Jurkat, Clone E6-1 (cell line): ENCODE results near the gene KCNH1.

Experiments
- DNase-seq: peaks from one replicate; pipeline ENCODE4 v3.0.0-alpha.2; 2011; ENCODE audit warnings: low read depth, low spot score
- H3K4me3 ChIP-seq: 2 replicates; pipeline ENCODE4 v1.5.1; 2011; ENCODE audit warnings: mild to moderate bottlenecking, low read length, control low read depth, moderate library complexity

Gene KCNH1

DNA sequence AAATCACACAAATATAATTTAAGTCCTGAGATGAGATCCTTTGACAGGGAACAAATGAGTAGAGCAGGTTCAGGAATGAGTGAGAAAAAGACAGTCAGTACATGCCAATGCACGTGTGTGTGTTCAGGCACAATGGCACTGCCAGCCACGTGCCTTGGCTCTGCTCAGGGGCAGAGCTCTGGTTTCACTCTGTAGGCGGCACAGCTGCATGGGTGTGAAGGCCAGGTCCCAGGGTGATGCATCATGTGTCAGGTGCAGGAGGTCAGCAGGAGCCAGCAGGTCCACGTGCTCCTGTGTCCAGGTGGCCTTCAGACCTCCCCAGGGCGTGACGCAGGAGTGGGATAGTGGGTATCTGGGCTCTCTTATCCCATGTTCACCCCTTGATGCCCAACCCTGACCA is 386.1 kb downstream of the KCNH1 start:
- DNase-seq = no peak
- no peak overlapping the region for H3K4me3 ChIP-seq

DNA sequence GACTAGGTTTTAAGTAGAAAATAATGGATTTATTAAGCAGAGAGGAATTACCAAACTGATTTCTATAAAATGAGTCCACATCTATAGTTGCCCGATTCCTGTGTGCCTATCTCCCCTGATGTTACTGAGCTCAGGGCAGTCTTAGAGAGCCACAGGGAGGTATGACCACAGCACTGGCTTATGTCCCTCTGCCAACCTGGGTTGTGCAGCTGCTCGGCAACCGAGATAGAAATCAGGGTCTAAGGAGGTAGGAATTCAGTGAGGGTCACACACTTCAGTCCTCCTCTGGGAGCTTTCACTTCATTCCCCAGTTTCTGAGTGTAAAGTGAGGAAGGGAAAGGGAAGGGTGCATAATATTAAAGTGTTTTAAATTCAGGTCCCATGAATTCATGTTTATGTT is 386.8 kb downstream of the KCNH1 start:
- no peak for DNase-seq
- H3K4me3 ChIP-seq = no peak overlapping the region

DNA sequence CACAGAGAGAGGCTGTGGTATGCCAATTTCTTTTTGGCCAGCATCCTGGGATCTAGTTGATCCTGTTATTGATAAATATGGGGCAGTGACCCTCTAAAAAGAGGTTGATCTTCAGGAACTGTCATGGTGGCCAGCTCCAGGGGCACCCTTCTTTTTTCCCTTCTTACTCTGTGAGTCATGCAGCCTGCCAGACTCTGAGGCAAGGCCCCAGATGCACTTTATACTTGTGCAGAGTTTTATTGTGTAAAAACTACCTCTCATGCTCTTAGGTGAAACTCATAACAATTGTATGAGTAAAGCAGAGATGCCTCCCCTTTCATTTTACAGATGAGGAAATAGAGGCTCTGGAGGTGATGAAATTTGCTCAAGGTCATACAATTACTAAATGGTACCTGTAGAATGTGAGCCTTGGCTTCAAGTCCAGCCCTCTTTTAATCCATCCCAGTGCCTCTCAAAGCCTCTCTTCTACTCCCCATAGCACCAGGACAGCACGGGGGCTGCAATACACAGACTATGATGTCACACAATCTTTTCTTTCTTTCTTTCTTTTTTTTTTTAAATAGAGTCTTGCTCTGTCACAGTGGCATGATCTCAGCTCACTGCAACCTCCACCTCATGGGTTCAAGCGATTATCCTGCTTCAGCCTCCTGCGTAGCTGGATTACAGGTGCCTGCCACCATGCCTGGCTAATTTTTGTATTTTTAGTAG is 387.8 kb downstream of the KCNH1 start:
- DNase-seq = no peak

DNA sequence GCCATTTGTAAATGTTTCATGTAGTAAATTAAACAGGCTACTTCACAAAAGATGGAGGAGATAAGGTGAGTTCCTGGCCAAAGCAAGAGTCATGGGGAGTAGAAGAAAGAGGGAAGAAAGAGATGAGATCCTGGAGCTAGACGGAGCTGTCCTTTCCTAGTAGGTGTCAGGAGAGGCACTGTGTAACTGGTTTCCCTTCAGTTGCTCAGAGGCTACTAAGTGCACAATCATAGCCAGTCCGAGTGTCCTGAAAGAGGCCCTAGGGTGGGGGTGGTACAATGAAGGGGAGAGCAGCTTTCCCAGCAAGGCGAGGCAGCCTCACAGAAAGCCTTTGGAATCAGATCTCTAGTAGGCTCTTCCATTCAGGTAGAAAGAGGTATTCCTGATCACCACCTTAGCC is 390.9 kb downstream of the KCNH1 start:
- no peak for DNase-seq
- H3K4me3 ChIP-seq = no peak overlapping the region

More for the DNA sequence above, 387.8 kb downstream of the KCNH1 start:
- no peak overlapping the region for H3K4me3 ChIP-seq

DNA sequence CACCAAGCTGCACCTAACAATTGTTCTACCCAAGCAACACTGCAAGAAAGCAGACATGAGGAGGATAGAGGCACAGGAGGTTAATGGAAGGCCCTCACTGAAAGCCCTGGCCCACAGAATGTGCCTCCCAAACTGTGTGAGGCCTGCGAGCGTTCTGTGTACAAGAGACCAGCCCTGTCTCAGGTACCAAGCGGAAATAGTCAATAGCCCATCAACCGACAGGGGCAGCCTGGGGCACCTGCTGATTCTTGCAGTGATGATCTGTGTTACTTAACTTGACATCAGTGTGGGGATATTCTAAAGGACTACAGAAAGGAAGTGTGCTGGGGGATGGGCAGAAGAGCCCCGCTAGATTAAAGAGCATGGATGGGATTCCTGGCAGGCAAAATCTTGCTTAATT is 392.4 kb downstream of the KCNH1 start:
- H3K4me3 ChIP-seq = no peak overlapping the region
- no peak for DNase-seq

DNA sequence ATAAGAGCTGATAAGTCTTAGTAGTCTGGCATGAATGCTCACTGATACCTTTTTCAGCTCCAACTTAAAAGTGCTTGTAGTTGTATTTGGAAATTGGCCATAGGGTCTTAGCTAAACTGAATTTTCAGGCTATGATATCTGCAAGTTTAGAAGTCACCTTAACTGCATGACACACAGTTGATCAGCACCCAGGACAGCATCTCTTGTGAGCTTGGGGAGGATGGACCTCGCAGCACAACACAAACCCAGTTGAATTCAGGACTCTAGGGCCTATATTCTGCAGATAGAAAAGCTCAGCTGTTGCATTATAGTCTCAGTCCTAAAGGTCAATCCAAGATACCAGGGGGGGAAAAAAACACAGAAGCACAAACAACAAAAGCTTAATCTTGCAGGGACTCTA is 394.3 kb downstream of the KCNH1 start:
- peak; percentile 11 for DNase-seq
- no peak overlapping the region for H3K4me3 ChIP-seq

DNA sequence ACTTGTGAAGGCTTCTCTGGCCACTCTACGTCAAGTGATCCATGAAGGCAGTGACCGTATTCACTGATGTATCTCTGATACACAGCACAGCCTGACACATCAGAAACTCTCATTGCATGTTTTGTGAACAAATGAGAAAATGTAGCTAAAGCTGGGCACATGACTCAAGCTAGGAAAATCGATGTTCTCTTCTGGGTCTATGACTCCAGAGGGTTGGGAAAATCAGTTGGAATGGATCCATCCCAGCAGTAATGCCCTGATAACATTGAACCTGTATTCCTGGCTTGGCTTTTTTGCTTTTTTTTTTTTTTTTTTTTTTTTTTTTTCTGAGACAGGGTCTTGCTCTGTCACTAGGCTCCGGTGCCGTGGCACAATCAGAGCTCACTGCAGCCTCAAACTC is 395.7 kb downstream of the KCNH1 start:
- H3K4me3 ChIP-seq = no peak overlapping the region
- DNase-seq = no peak

DNA sequence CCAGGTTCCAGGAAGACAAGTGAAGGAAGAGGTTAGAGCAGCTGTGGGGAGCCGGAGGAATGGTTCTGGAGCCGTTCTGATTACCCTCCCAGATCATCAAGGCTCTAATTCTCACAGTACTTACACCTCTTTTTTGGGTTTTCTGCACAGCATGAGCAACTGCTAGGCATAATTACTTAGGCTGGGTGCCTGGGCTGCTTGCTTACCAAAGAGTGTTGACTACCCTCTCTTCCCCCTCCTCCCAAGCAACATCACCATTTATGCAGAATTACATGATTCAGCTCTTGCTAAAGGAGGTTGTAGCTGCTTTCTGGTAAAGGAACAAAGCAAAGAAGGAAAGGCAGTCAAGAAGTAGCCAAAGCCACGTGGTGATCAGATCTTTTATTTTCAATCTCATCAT is 397.2 kb downstream of the KCNH1 start:
- no peak for DNase-seq
- no peak overlapping the region for H3K4me3 ChIP-seq

DNA sequence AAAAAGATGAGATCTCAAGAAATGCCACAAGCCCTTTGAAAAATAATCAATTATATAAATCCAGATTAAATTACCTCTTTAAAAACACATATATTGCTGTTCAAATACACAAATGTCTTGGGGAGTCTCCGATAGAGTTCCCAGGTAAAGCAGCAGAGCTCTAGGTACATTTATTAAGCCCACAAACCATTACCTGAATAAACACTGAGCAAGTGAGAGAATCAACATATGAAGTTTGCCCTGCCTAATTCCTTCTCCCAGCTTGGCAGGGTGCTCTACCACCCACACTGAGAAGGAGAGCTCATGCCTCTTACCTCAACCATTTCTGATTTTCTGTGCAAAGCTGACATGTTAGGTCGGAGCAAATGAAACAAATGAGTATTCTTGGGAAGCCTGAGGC is 402.4 kb downstream of the KCNH1 start:
- no peak overlapping the region for H3K4me3 ChIP-seq
- DNase-seq = no peak

DNA sequence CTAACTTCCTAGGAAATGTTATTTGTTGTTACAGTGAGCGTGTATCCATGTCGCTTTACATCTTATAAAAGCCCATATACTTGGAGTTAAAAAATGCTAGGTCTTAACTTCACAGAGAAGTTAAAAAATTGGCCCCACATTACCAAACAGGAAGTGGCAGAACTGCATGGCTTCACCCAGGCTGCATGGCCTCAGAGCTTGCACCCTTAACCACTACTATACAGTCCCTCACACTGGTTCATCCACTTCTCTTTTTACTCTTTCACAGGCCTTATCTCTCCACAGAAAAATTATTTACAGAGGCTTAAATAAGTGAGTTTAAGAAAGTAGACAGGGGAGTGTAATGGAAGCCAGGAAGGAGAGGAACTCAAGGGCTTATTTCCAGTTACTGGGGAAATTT is 402.8 kb downstream of the KCNH1 start:
- DNase-seq = peak; percentile 27
- no peak overlapping the region for H3K4me3 ChIP-seq

DNA sequence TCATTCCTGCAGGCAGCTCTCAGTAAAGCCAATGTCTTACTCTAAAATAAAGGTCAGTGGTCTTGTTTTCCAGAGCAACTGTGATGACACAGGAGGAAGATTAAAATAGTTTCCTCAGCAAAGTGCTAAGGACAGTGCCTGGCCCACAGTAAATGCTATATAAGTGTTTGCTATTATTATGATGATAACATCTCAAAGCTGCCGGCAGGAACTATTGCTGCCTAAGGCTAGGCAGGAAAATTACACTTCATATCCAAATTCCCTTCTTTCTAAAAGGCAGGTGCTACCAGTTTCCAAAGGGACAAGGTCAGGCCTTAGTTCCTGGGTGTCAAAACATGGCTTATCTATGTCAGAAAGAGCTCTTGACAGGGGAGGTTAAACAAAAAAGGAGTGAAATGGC is 403.9 kb downstream of the KCNH1 start:
- no peak overlapping the region for H3K4me3 ChIP-seq
- no peak for DNase-seq

DNA sequence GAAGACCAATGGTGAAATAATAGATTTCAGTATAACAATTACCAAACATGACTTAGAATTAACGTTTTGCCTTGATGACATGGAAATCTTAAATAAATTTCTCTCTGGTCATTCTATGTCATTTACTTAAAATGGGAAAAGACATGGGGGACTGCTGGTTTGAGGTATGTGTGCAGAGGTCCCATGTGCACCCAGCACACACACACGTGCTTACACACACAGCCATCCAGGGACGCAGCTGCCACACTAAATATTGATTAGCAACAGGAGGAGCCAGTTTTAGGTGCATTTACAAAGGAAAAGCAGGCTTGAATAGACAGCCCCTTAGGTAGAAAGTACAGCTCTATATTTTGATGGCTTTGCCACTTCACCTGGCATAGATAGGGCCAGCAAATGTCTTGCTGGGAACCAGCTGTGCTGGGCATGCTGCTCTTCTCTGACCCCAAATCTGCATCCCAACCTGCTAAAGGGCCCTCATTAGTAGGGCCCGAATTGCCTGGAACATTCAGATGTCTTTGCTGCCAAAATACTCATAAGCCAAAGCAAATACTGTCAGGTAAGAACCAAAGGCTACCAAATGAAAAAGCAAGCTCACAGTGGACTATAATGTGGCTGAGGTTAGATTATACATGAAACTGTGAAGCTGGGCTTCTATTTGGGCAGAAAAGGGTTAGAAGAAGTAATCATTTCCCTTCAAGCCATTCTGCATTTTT is 405.4 kb downstream of the KCNH1 start:
- no peak overlapping the region for H3K4me3 ChIP-seq
- no peak for DNase-seq

DNA sequence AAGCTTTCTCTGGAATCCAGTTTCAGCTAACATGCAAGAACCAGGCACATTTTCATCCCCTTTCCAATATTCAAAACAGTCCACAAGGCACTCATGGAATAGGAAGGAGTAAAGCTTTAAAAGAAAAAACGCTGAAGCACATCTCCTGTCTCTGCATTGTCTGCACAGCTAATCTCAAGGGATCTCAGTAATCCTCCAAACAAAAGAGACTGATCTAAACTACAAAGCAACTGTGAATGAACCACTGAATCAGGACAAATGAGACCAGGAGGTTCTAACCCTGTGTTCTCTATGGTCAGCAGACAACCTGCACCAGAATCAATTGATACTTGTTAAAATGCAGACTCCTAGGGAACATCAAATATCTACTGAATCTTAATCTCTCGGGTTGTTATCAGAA is 406.2 kb downstream of the KCNH1 start:
- no peak overlapping the region for H3K4me3 ChIP-seq
- no peak for DNase-seq

DNA sequence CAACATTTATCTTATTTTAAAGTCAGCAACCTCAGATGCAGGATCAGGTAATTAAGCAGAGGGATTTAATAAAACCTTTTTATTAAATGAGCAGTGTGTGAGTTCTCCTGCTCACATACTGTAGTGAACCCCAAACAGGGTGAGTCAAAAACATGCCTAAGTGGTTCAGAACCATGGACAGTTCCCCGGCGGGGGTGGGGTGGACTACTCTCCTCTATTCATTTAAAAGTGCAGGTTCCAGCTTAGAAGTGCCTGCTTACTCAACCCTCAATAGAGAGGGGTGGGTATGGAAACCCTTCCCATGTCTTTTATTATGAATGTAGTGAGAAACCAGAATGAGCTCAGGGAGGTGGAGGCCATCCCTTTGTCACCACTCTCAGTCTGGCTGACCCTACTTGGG is 407.3 kb downstream of the KCNH1 start:
- no peak overlapping the region for H3K4me3 ChIP-seq
- peak; percentile 48 for DNase-seq

DNA sequence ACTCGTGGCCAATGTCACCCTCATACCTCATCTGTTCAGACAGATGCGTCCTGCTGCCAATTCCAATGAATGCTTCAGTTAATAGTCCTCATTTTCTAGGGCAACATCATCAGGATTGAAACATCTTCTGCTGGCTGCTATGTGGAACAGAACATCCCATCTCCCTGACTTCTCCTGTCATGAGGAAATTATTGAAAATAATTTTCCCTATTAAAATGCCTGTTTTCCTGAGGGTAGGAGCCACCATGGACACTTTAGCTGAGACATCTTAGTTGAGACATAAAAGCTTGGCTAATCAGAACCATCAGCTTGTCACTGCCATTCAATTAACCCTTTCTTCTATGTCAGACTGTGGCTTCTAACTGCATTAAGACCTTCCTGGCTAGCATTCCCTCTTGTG is 409.2 kb downstream of the KCNH1 start:
- no peak for DNase-seq
- no peak overlapping the region for H3K4me3 ChIP-seq

DNA sequence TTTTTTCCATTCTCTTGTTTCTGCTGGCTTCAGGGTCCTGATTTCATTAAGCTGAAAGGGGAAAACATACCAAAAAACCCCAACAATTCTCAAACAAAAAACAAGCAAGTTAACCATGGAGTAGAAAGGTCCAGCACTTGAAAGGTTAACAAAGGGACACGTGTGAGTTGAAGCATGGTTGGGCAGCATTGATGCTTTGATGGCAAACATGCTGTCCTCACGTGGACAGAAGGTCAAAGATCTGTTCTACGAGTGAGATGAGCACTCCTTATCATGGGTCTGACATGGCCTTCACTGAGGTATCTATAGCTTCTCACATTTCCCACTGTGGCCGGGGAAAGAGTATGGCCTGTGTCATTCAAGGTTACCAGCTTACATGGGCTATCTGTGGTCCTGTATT is 410.3 kb downstream of the KCNH1 start:
- H3K4me3 ChIP-seq = no peak overlapping the region
- DNase-seq = no peak

DNA sequence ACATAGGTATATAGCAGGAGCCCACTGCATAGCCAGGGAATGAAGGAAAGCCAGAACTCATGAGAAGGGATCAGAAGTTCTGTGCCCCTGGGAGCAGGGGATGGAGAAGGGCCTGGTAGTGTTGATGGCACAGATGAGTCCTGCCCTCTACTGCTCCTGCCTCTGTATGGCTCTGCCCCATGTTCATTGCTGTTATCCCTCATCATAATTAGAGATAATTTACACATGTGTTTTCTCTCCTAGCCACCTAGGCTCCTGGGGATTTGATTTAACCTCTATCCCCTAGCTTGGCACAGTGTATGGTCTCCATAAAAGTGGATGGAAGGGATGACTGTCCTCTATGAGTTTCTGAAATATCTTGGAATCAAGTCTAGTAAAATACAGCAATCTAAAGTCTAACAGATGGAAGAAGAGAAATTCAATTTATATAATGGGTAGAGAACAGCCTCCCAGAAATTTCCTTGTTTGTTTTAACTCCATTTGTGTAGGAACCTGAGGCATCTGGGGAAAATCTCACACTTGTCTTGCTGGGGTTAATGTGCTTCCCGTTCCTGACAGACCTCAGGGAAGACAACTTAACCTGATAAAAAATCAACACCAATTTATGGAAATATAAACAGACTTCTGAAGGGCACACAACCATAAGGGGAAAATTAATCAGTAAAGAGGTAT is 411.4 kb downstream of the KCNH1 start:
- no peak for DNase-seq
- H3K4me3 ChIP-seq = no peak overlapping the region

DNA sequence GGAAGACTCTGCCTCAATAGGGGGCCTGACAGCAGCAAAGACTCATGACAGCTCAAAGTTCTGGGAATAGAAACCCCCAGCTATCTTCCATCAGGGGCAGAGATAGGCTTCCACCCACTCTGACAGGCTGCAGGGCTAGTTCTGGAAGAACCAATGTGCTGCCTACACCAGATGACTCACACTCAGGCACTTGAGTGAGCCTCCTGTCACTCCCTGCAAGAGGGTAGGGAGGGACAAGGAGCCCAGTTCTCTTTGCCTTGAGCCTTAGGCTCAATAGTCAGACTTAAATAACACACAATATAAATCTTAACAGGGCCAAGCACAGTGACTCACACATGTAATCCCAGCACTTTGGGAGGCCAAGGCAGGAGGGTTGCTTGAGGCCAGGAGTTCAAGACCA is 418.9 kb downstream of the KCNH1 start:
- no peak for DNase-seq
- H3K4me3 ChIP-seq = no peak overlapping the region

DNA sequence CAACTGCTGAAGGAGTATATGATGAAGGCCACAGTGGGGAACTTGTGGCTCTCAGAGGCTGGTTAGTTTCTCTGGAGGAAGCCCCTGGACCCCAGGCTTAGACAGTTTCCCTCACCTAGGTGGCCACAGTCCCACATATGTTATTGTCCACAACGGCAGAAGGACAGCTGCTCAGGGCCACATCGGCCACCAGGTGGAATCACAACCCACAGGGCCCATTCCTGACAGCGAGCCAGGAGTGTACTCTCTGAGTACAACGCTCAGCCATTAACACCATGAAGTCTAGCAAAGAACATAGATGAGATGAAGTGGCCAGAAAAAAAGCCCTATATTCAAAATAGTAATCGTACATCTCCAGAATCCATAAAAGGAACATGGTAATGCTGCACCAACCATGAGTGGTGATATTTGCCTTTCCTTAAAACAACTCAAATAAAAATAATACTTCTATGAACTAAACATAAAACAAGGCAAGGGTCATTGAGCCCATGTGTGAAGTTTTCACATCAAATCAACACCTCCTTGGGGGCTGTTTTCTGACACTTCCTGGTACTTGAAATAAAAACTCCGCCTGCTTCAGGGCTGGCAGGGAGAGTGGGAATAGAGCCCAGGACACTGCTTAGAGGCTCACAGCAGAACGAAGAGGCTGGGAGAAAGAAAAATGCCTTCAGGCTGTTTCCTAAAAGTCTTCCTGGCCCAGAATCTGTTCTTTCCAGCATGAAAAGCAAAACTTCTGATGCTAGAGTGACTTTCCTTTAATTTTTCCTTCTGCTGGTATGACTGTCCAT is 421.9 kb downstream of the KCNH1 start:
- DNase-seq = no peak
- no peak overlapping the region for H3K4me3 ChIP-seq

DNA sequence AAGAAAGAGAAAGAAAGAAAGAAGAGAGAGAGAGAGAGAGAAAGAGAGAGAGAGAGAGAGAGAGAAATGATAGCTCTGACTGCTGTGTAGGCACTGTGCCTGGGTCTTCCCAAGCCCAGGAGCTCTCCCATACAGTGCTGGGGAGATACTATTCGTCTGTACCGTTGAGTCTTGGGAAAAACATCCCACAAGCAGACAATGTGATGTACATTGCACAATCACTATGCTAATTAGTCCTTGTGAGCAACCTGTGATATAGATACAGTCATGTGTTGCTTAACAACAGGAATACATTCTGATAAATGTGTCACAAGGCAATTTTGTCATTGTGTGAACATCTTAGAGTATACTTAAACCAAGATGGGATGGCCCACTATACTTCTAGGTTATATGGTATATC is 424.2 kb downstream of the KCNH1 start:
- H3K4me3 ChIP-seq = no peak overlapping the region
- DNase-seq = no peak
